ENCODE data around the gene AFF2. TPM values are rescaled to one million over a fixed set of nuclear protein-coding genes. Genes with fewer than 3 reads are reported as not detected.

AFF2 gene
- polyA plus RNA-seq, 1 of the 3 experiments (the other 2 are of a cell fraction), result not detected

DNA sequence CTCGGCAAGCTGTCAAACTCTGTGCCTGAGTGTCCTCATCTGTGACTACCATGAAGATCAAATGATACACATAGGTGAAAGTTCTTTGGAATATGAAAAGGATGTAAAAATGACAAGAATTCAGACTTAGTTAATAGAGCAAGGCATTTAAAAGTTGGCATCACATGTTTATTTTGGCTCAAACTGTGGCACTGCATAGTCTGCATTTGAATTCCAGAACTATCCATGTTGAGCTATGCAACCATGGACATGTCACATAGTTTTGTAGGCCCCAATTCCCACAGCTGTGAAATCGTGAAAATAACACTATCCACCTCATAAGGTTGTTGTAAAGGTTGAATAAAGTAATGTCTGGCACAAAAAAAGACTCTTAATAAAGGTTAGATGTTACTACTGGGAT is 33.9 kb downstream of the AFF2 start:
- H3K79me2 ChIP-seq (ENCODE audit: insufficient read depth), result no peaks in the 10 kb centered on the region
- no peak overlapping the region for H3K4me3 ChIP-seq (ENCODE audit: low read depth in 2 of 2, low read length in 1 of 2)
- 4% methylated on average over 2 of the region's 2 CpGs for WGBS (ENCODE audit: low lambda C conversion rate)
- no peak overlapping the region for H3K9ac ChIP-seq
- H3K9me2 ChIP-seq, result no peaks in the 10 kb centered on the region
- no peaks in the 10 kb centered on the region for H3K27me3 ChIP-seq (ENCODE audit: insufficient read depth)
- no peak for TF ChIP-seq TEAD4 (IDR thresholded peaks at IDR 0.05; ENCODE audit: borderline replicate concordance, insufficient read depth)
- TF ChIP-seq TCF12 (IDR thresholded peaks at IDR 0.05), result no peak
- TF ChIP-seq RFX5 (IDR thresholded peaks at IDR 0.05; ENCODE audit: low read length), result no peak
- TF ChIP-seq, protein P1, sequence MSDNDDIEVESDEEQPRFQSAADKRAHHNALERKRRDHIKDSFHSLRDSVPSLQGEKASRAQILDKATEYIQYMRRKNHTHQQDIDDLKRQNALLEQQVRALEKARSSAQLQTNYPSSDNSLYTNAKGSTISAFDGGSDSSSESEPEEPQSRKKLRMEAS (IDR thresholded peaks at IDR 0.05; ENCODE audit: low read depth), result no peak
- TF ChIP-seq, protein P2, sequence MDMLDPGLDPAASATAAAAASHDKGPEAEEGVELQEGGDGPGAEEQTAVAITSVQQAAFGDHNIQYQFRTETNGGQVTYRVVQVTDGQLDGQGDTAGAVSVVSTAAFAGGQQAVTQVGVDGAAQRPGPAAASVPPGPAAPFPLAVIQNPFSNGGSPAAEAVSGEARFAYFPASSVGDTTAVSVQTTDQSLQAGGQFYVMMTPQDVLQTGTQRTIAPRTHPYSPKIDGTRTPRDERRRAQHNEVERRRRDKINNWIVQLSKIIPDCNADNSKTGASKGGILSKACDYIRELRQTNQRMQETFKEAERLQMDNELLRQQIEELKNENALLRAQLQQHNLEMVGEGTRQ (IDR thresholded peaks at IDR 0.05; ENCODE audit: borderline replicate concordance, low read depth, low read length), result no peak
- no peak for TF ChIP-seq SIN3A (IDR thresholded peaks at IDR 0.05; ENCODE audit: borderline replicate concordance, low read depth, low read length)
- TF ChIP-seq, protein P3, sequence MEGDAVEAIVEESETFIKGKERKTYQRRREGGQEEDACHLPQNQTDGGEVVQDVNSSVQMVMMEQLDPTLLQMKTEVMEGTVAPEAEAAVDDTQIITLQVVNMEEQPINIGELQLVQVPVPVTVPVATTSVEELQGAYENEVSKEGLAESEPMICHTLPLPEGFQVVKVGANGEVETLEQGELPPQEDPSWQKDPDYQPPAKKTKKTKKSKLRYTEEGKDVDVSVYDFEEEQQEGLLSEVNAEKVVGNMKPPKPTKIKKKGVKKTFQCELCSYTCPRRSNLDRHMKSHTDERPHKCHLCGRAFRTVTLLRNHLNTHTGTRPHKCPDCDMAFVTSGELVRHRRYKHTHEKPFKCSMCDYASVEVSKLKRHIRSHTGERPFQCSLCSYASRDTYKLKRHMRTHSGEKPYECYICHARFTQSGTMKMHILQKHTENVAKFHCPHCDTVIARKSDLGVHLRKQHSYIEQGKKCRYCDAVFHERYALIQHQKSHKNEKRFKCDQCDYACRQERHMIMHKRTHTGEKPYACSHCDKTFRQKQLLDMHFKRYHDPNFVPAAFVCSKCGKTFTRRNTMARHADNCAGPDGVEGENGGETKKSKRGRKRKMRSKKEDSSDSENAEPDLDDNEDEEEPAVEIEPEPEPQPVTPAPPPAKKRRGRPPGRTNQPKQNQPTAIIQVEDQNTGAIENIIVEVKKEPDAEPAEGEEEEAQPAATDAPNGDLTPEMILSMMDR (IDR thresholded peaks at IDR 0.05), result no peak
- TF ChIP-seq ELF1 (IDR thresholded peaks at IDR 0.05), result no peak
- no peak for TF ChIP-seq MEF2A (IDR thresholded peaks at IDR 0.05; ENCODE audit: borderline replicate concordance, low read depth)
- TF ChIP-seq SMC3 (IDR thresholded peaks at IDR 0.05; ENCODE audit: low read depth, low read length), result no peak
- H3K27ac ChIP-seq (ENCODE audit: low read depth in 2 of 2, low read length in 1 of 2), result no peak overlapping the region
- H3F3A ChIP-seq (replicated peaks; ENCODE audit: insufficient read depth), result no peaks in the 10 kb centered on the region
- no peaks in the 10 kb centered on the region for H3K9me3 ChIP-seq
- CTCF ChIA-PET, result interaction anchor here (1.0 kb wide), 1 partner anchor 936 kb away, joined by 3 read pairs; no protein-coding TSS in a partner anchor
- POLR2A ChIA-PET, result no interaction called here
- no peaks in the 10 kb centered on the region for H3K36me3 ChIP-seq (replicated peaks in 1 of 2; ENCODE audit: control insufficient read depth in 1 of 2, insufficient read depth in 2 of 2, low read length in 1 of 2)
- no peak overlapping the region for H3K4me2 ChIP-seq
- H3K4me1 ChIP-seq (ENCODE audit: control insufficient read depth in 1 of 2, insufficient read depth in 2 of 2, low read depth in 1 of 2, low read length in 1 of 2), result no peaks in the 10 kb centered on the region
- DNase-seq, result no peak
- H4K20me1 ChIP-seq (ENCODE audit: insufficient read depth), result no peaks in the 10 kb centered on the region
- H2AFZ ChIP-seq (ENCODE audit: low read depth), result no peak overlapping the region

DNA sequence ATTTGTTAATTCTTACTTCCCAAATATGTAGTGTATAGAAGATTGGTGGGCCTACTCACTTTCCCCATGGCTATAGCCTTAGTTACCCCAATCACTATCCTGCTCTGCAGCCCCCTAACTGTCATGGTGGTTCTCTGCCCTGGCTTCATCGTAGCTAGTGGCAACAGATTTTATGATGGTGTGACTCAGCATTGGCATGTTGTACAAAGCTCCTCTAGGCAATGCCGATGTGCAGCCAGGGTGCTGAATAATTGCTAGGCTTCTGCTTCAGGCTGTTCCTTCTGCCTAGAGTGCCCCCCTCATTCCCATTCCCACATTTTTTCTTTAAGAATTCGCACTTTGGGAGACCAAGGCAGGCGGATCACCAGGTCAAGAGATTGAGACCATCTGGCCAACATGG is 35.2 kb downstream of the AFF2 start:
- Histone ChIP-seq H3K9me2 (no peaks in the 10 kb centered on the region), H3K79me2 (ENCODE audit: insufficient read depth) (no peaks in the 10 kb centered on the region), H4K20me1 (ENCODE audit: insufficient read depth) (no peaks in the 10 kb centered on the region), H3K27me3 (ENCODE audit: insufficient read depth) (no peaks in the 10 kb centered on the region), H2AFZ (ENCODE audit: low read depth) (no peak overlapping the region), H3K4me1 (ENCODE audit: control insufficient read depth in 1 of 2, insufficient read depth in 2 of 2, low read depth in 1 of 2, low read length in 1 of 2) (no peaks in the 10 kb centered on the region), H3F3A (replicated peaks; ENCODE audit: insufficient read depth) (no peaks in the 10 kb centered on the region), H3K4me3 (ENCODE audit: low read depth in 2 of 2, low read length in 1 of 2) (no peak overlapping the region), H3K9ac (no peak overlapping the region), H3K36me3 (replicated peaks in 1 of 2; ENCODE audit: control insufficient read depth in 1 of 2, insufficient read depth in 2 of 2, low read length in 1 of 2) (no peaks in the 10 kb centered on the region), H3K9me3 (no peaks in the 10 kb centered on the region), H3K27ac (ENCODE audit: low read depth in 2 of 2, low read length in 1 of 2) (no peak overlapping the region), H3K4me2 (no peak overlapping the region)
- no peak for DNase-seq
- CTCF ChIA-PET, result no interaction called here
- POLR2A ChIA-PET, result no interaction called here
- 0% methylated on average over 4 of the region's 4 CpGs for WGBS (ENCODE audit: low lambda C conversion rate)
- TF ChIP-seq RFX5 (IDR thresholded peaks at IDR 0.05; ENCODE audit: low read length) (no peak), RCOR1 (IDR thresholded peaks at IDR 0.05; ENCODE audit: low read length) (no peak), TCF12 (IDR thresholded peaks at IDR 0.05) (no peak), TEAD4 (IDR thresholded peaks at IDR 0.05; ENCODE audit: borderline replicate concordance, insufficient read depth) (no peak), RAD21 (IDR thresholded peaks at IDR 0.05; ENCODE audit: low read length) (no peak), NFIC (IDR thresholded peaks at IDR 0.05; ENCODE audit: borderline replicate concordance) (no peak), YY1 (IDR thresholded peaks at IDR 0.05; ENCODE audit: low read depth) (no peak), ELF1 (IDR thresholded peaks at IDR 0.05) (no peak), NRF1 (IDR thresholded peaks at IDR 0.05; ENCODE audit: low read depth, low read length) (no peak), GABPA (IDR thresholded peaks at IDR 0.05; ENCODE audit: low read depth) (no peak), POLR2AphosphoS5 (IDR thresholded peaks at IDR 0.05; ENCODE audit: low read depth, low read length) (no peak)
- TF ChIP-seq, protein P3 (IDR thresholded peaks at IDR 0.05), result no peak
- TF ChIP-seq, protein P4, sequence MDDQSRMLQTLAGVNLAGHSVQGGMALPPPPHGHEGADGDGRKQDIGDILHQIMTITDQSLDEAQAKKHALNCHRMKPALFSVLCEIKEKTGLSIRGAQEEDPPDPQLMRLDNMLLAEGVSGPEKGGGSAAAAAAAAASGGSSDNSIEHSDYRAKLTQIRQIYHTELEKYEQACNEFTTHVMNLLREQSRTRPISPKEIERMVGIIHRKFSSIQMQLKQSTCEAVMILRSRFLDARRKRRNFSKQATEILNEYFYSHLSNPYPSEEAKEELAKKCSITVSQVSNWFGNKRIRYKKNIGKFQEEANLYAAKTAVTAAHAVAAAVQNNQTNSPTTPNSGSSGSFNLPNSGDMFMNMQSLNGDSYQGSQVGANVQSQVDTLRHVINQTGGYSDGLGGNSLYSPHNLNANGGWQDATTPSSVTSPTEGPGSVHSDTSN (IDR thresholded peaks at IDR 0.05), result no peak
- TF ChIP-seq, protein P5, sequence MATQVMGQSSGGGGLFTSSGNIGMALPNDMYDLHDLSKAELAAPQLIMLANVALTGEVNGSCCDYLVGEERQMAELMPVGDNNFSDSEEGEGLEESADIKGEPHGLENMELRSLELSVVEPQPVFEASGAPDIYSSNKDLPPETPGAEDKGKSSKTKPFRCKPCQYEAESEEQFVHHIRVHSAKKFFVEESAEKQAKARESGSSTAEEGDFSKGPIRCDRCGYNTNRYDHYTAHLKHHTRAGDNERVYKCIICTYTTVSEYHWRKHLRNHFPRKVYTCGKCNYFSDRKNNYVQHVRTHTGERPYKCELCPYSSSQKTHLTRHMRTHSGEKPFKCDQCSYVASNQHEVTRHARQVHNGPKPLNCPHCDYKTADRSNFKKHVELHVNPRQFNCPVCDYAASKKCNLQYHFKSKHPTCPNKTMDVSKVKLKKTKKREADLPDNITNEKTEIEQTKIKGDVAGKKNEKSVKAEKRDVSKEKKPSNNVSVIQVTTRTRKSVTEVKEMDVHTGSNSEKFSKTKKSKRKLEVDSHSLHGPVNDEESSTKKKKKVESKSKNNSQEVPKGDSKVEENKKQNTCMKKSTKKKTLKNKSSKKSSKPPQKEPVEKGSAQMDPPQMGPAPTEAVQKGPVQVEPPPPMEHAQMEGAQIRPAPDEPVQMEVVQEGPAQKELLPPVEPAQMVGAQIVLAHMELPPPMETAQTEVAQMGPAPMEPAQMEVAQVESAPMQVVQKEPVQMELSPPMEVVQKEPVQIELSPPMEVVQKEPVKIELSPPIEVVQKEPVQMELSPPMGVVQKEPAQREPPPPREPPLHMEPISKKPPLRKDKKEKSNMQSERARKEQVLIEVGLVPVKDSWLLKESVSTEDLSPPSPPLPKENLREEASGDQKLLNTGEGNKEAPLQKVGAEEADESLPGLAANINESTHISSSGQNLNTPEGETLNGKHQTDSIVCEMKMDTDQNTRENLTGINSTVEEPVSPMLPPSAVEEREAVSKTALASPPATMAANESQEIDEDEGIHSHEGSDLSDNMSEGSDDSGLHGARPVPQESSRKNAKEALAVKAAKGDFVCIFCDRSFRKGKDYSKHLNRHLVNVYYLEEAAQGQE (IDR thresholded peaks at IDR 0.05; ENCODE audit: low read depth, low read length), result no peak

Measured in SK-N-SH (cell line).